HG03571 (cell line): ENCODE measurements around the gene TMEM79.

Source experiments
- ATAC-seq: cut with Tn5 transposase; IDR thresholded peaks from one replicate; pipeline ENCODE4 v1.9.1; 2021; ENCODE audit not compliant: unreplicated experiment

Gene TMEM79

GRCh38 chr1:156284112-156284511, at the start of gene TMEM79:
Gene TMEM79, plus strand, starts transcription at chr1:156284325. Its CDS starts 902 bp downstream, at chr1:156285227.
- no peak for ATAC-seq

DNA sequence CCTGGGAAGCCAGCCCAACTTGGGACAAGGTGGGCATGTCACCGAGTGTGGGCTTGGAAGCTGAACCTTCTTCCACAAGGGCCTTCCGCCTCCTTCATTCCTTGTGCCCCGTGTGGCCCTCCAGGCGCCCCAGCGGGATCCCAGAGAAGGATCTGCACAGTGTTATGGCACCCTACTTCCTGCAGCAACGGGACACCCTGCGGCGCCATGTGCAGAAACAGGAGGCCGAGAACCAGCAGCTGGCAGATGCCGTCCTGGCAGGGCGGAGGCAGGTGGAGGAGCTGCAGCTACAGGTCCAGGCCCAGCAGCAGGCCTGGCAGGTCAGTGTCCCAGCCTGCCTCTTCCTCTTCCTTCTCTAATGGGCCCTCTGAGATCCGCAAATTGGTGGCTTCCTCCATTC, 48.0 kb upstream of the TMEM79 start:
- no peak for ATAC-seq

GRCh38 chr1:156238248-156238647, 45.9 kb upstream of the TMEM79 start:
- ATAC-seq: no peak

DNA sequence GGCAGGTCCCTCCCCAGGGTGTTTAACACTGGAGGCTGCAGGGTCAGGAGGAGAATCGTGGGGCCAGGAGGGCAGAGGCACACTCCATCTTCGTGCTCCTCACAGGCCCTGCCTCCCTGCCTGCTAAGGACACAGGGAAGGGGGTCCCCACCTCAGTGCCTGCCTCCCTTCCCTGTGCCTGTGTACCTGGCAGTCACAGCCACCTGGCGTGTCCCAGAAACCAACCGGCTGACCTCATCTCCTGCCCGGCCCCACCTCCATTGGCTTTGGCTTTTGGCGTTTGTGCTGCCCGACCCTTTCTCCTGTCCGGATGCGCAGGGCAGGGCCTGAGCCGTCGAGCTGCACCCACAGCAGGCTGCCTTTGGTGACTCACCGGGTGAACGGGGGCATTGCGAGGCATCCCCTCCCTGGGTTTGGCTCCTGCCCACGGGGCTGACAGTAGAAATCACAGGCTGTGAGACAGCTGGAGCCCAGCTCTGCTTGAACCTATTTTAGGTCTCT, 42.8 kb upstream of the TMEM79 start:
- no peak for ATAC-seq

- ATAC-seq: no peak
Observed at GRCh38 chr1:156241926-156242325, 42.2 kb upstream of the TMEM79 start, which contains the start of gene BGLAP. Gene BGLAP, plus strand, starts transcription at chr1:156242184. Its CDS starts 48 bp downstream, at chr1:156242232.

DNA sequence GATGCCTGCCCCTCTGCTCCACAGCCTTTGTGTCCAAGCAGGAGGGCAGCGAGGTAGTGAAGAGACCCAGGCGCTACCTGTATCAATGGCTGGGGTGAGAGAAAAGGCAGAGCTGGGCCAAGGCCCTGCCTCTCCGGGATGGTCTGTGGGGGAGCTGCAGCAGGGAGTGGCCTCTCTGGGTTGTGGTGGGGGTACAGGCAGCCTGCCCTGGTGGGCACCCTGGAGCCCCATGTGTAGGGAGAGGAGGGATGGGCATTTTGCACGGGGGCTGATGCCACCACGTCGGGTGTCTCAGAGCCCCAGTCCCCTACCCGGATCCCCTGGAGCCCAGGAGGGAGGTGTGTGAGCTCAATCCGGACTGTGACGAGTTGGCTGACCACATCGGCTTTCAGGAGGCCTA, 41.4 kb upstream of the TMEM79 start:
- no peak for ATAC-seq

- no peak for ATAC-seq
Observed at GRCh38 chr1:156244126-156244525, 40.0 kb upstream of the TMEM79 start.

- ATAC-seq: no peak
Observed at GRCh38 chr1:156244712-156245111, 39.4 kb upstream of the TMEM79 start.

DNA sequence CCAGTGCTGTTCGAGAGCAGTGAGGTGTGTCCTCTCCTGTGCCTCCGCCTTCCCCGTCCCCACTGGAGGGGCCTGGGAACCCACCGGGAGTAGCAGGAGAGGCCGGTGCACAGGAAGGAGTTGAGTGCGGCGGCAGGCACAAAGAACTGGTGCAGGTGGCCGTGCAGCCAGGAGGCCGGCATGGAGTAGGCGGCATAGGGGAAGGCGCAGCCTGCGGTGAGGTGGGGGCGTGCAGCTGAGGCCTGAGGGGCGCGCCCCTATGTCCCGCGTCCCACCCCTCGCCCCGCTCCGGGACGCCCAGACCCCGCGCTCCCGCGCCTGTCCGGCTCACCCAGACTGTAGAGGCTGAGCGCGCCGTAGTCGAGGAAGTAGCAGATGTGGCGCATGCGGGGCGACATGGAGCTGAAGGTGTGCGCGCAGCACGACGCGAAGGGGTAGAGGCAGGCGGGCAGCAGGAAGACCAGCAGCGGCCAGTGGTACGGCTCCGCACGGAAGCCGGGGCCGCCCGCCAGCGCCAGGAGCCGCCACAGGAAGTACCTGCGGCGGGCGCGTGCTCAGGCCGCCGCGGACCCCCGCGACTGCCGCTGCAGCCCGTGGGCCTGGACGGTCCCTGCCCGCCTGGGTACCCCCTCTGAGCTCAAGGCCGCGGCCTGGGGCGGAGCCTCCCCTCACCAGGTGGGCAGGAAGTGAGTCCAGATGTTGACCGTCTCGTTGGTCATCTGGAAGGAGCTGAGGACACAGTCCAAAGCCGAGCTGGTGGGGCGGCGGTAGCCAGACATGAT, 38.5 kb upstream of the TMEM79 start:
- no peak for ATAC-seq

DNA sequence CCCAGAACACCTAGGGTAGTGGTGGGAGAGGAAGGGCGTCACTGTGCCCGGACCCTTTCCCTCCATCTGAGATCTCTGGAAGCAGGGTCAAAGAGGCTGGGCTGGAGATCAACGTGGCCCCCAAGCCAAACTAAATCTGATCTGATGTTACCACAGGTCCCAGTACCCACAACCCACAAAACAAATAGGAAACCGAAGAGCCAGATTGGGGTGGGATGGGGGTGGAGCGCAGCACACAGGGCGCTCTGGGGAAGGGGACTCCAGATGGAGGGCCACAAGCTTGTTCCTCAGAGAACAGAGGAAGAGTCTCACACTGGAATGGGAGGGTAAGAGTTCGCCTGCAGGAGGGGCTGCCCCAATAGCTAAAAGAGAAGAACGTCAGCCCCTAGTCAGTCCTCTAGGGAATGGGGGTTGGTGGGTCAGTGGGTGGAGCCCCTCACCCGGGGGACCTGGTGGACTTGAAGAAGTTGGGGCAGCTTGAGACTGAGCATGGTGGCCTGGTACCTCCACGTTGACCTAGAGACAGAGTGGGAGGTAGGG, 37.8 kb upstream of the TMEM79 start:
- ATAC-seq: no peak

DNA sequence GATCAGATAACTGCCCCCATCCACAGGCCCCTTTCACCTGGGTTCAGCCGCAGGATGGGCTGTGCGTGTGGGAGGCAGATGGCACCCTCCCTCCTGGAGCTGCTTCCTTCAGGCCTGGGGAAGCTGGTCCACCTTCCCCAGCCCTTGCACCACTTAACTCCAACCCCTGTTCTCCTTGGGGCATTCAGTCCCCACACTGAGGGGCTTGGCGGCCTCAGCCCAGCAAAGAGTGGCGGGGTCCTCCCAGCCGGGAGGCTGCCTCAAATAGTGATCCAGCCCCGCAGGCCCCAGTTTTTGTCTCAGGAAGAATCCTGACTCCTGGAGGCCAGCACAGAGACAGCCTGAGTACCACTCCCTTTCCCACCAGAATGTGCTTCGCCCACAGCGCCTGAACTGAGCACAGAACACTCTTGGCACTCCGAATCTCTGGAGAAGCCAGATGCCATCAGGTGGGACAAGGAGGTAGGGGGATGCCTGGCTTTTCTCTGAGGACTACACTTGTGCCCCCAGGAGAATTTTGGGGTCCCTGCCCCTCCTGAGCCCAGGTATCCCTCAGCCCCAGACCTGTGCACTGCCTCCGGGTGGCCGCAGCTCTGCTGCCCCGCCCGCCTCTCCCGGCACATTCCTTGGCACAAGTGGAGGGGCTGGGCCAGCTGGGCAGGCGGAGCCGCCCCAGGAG, 37.2 kb upstream of the TMEM79 start:
- no peak for ATAC-seq

- ATAC-seq: no peak
Observed at GRCh38 chr1:156247460-156248322, 36.4 kb upstream of the TMEM79 start, which contains the start of gene PAQR6. Gene PAQR6, minus strand, starts transcription at chr1:156248056. Its CDS starts 1,325 bp downstream, at chr1:156246731.

DNA sequence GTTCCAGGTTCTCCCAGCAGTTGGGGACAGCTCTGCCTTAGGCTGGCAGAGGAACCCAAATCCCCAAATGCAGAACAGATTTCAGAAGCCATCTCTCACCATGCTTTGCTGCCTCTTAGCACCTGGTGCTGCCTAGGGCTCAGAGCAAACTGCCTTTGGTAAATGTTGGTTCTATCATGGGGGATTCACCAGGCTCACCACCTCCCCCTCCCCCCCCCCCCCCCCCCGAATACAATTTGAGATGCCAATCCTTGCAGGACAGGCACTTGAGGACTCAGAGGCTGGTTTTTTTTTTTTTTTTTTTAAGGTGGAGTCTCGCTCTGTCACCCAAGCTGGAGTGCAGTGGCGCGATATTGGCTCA, 35.8 kb upstream of the TMEM79 start:
- no peak for ATAC-seq

- no peak for ATAC-seq
Observed at GRCh38 chr1:156249593-156249992, 34.5 kb upstream of the TMEM79 start.

DNA sequence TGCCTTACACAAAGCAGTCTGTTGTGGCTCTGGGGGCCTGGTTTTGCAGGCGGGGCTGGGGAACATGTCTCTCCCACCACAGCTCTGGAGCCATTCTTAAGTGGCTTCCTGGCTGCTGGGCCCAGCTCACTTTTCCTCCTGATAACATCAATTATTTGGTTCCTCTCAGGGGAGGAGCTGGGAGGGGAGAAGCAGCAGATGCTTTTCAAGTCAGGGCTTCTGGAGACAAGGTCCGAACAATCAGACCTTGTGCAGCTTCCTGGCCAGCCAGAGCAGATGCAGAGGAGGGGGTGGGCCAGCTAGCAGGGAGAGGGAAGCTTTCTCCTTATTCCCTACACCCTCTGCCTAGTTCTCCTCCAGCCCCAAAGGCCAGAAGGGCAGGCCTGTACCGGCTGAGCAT, 32.6 kb upstream of the TMEM79 start:
- no peak for ATAC-seq

- no peak for ATAC-seq
Observed at GRCh38 chr1:156253634-156254033, 30.5 kb upstream of the TMEM79 start.

- no peak for ATAC-seq
Observed at GRCh38 chr1:156257711-156258110, 26.4 kb upstream of the TMEM79 start.

DNA sequence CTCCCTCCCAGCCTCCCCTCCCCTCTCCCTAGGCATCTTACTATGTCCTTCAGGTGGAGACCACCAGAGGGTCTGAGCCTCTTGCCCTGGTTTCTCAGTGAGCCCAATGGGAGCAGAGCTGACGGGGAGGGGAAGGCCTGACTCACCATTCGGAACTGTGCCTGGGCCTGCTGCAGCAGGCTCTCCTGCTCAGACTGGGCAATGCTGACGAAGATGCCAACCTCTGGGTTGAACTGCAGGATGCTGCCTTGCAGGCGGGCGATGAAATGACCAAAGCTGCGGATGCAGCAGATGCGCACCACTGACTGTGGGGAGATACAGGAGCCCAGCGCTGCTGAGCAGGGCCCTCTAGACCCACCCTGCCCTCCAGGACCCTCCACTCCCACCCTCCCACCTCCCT, 25.3 kb upstream of the TMEM79 start:
- ATAC-seq: no peak

- ATAC-seq: no peak
Observed at GRCh38 chr1:156259805-156260204, 24.3 kb upstream of the TMEM79 start.

GRCh38 chr1:156260896-156261295, 23.2 kb upstream of the TMEM79 start:
- ATAC-seq: no peak
